GM23248 (cell line): ENCODE data around the gene C19orf67. TPM values are rescaled to one million over a fixed set of nuclear protein-coding genes. Genes with fewer than 3 reads are reported as not detected.

Source experiments
- DNase-seq: peaks from one replicate; pipeline ENCODE4 v3.0.0-alpha.2; 2015
- H2AFZ ChIP-seq: fragments of 200-600 bp; sonication (generic); 2 replicates; pipeline ENCODE4 v1.6.1; 2016; ENCODE audit warnings: antibody characterized with exemption
- H3F3A ChIP-seq: fragments of 200-600 bp; sonication (generic); 2 replicates; pipeline ENCODE4 v1.6.1; 2016; ENCODE audit warnings: mild to moderate bottlenecking, antibody characterized with exemption, mixed run types; ENCODE audit not compliant: insufficient read depth
- H3K27ac ChIP-seq: fragments of 200-600 bp; sonication (generic); 2 replicates; pipeline ENCODE4 v1.5.1; 2016; ENCODE audit warnings: mild to moderate bottlenecking
- H3K27me3 ChIP-seq: fragments of 200-600 bp; sonication (generic); replicated peaks from 2 replicates; pipeline ENCODE4 v1.6.1; 2016; ENCODE audit warnings: mild to moderate bottlenecking; ENCODE audit not compliant: insufficient read depth
- H3K36me3 ChIP-seq: fragments of 200-600 bp; sonication (generic); 2 replicates; pipeline ENCODE4 v1.6.1; 2016; ENCODE audit warnings: low read depth, mild to moderate bottlenecking
- H3K4me1 ChIP-seq: fragments of 200-600 bp; sonication (generic); 2 replicates; pipeline ENCODE4 v1.6.1; 2016; ENCODE audit warnings: mild to moderate bottlenecking; ENCODE audit not compliant: insufficient read depth
- H3K4me2 ChIP-seq: fragments of 200-600 bp; sonication (generic); one replicate; pipeline ENCODE4 v1.6.1; 2016; ENCODE audit warnings: mild to moderate bottlenecking; ENCODE audit not compliant: unreplicated experiment
- H3K4me3 ChIP-seq: fragments of 200-600 bp; sonication (generic); 2 replicates; pipeline ENCODE4 v1.5.1; 2016; ENCODE audit warnings: mild to moderate bottlenecking
- H3K79me2 ChIP-seq: fragments of 200-600 bp; sonication (generic); 2 replicates; pipeline ENCODE4 v1.6.1; 2016; ENCODE audit warnings: mild to moderate bottlenecking; ENCODE audit not compliant: insufficient read depth
- H3K9ac ChIP-seq: fragments of 200-600 bp; sonication (generic); 2 replicates; pipeline ENCODE4 v1.6.1; 2016; ENCODE audit warnings: mild to moderate bottlenecking
- H3K9me2 ChIP-seq: fragments of 200-600 bp; sonication (generic); 2 replicates; pipeline ENCODE4 v1.6.1; 2016; ENCODE audit warnings: mixed run types, mild to moderate bottlenecking, moderate library complexity; ENCODE audit not compliant: insufficient read depth
- H3K9me3 ChIP-seq: fragments of 200-600 bp; sonication (generic); one replicate; pipeline ENCODE4 v1.6.1; 2017; ENCODE audit warnings: low read depth
- H4K20me1 ChIP-seq: fragments of 200-600 bp; sonication (generic); 2 replicates; pipeline ENCODE4 v1.6.0; 2016; ENCODE audit not compliant: insufficient read depth
- EZH2 ChIP-seq: fragments of 200-600 bp; sonication (generic); IDR thresholded peaks from 2 replicates; pipeline ENCODE4 v1.6.1; 2018; ENCODE audit warnings: antibody characterized with exemption, mild to moderate bottlenecking; ENCODE audit not compliant: insufficient read depth, poor library complexity, severe bottlenecking
- EZH2phosphoT487 ChIP-seq: fragments of 200-600 bp; sonication (generic); IDR thresholded peaks from 2 replicates; pipeline ENCODE4 v1.6.1; 2018; ENCODE audit warnings: antibody characterized with exemption, moderate library complexity, mild to moderate bottlenecking, low read depth; ENCODE audit not compliant: insufficient read depth
- WGBS, 2 experiments: methylation state at CpG; one replicate each; pipeline ENCODE4 v1.1.6; 2015 to 2017; ENCODE audit warnings: low lambda C conversion rate in 2 of 2, low coverage in 1 of 2; ENCODE audit errors: missing lambda C conversion rate in 2 of 2; 5-methylcytosine and 5-hydroxymethylcytosine counted together
- in situ Hi-C: fragments of 300-500 bp; cut with MboI; formaldehyde crosslinking; loops from 2 replicates; pipeline ENCODE4 v1.15.0; 2020
- polyA plus RNA-seq: library from polyadenylated mRNA; unstranded; fragments of >200 nt; fragmentation: Nextera tagmentation; extraction: Ambion mirVana; gene quantifications from 2 replicates; pipeline ENCODE4 v1.2.1, GENCODE V29; 2016
- total RNA-seq: library from RNA; depleted of rRNA; stranded (reverse); fragments of >200 nt; shearing (Covaris generic); gene quantifications from 2 replicates; pipeline ENCODE4 v1.2.3, GENCODE V29; 2014

C19orf67 gene
- total and polyA plus RNA-seq, 2 experiments from 2014 or later: not detected

DNA sequence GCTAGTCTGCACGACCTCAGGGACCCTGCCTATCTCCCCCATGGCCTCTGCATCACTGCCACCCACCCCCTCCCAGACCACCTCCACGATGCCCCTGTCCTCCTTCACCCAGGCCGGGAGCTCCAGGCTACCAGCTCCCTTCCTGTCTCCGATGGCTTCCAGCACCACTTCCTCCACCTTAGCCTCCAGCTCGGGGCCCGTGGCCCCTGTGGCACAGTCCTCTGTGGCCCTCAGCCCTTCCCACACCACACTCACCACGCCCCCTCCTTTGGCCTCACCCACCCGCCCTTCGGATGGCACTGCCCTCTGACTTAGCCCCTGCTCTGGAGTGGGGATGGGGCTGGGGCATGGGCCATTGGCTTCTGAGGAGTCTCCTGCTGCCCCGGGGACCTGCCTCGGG is 30.9 kb downstream of the C19orf67 start:
- DNase-seq: no peak

DNA sequence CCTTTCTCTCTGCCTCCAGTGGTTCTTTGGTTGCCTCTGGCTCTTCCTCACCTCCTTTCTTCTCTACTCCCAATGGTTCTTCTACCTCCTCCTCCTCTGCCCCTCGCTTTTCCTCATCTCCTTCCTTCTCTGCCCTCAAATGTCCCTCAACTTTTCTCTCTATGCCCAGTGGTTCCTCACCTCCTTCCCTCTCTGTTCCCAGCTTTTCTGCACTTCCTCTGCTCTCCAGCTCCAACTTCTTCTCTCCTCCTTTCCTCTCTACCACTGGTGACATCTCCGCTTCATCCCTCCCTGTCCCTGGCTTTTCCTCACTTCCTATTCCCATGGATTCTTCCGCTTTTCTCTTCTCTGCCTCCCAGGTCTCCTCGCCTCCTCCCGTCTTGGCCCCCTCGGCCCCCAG is 31.5 kb downstream of the C19orf67 start:
- in situ Hi-C loops: no loop called here
- Histone ChIP-seq H3K9me3 (no peaks in the 10 kb centered on the region), H3K4me3 (no peak overlapping the region), H3K79me2 (no peaks in the 10 kb centered on the region), H3K36me3 (no peaks in the 10 kb centered on the region), H3K4me2 (no peak overlapping the region), H3K9me2 (no peaks in the 10 kb centered on the region), H2AFZ (no peak overlapping the region), H3K9ac (no peak overlapping the region), H3K4me1 (no peaks in the 10 kb centered on the region), H3F3A (no peaks in the 10 kb centered on the region), H3K27ac (no peak overlapping the region), H4K20me1 (no peaks in the 10 kb centered on the region), H3K27me3 (peaks cover 11% of the 10 kb centered on the region; the same call in 1 of the 2 replicates)
- TF ChIP-seq EZH2 (no peak), EZH2phosphoT487 (no peak)
- 97 to 98% methylated on average over 5 to 6 of the region's 6 CpGs for WGBS, 2 experiments
- no peak for DNase-seq

More for the DNA sequence above, 30.9 kb downstream of the C19orf67 start:
- H3K4me2 ChIP-seq: no peak overlapping the region
- peaks cover 12% of the 10 kb centered on the region; the same call in 1 of the 2 replicates for H3K27me3 ChIP-seq
- H3K27ac ChIP-seq: no peak overlapping the region
- no peak overlapping the region for H2AFZ ChIP-seq
- H3K9me2 ChIP-seq: no peaks in the 10 kb centered on the region
- H3K36me3 ChIP-seq: no peaks in the 10 kb centered on the region
- H3K9me3 ChIP-seq: no peaks in the 10 kb centered on the region
- H3F3A ChIP-seq: no peaks in the 10 kb centered on the region
- H3K79me2 ChIP-seq: no peaks in the 10 kb centered on the region
- no peak overlapping the region for H3K4me3 ChIP-seq
- in situ Hi-C loops: no loop called here
- no peak overlapping the region for H3K9ac ChIP-seq
- TF ChIP-seq EZH2 (no peak), EZH2phosphoT487 (no peak)
- no peaks in the 10 kb centered on the region for H4K20me1 ChIP-seq
- 78 to 85% methylated on average over 6 to 11 of the region's 11 CpGs for WGBS, 2 experiments
- no peaks in the 10 kb centered on the region for H3K4me1 ChIP-seq

DNA sequence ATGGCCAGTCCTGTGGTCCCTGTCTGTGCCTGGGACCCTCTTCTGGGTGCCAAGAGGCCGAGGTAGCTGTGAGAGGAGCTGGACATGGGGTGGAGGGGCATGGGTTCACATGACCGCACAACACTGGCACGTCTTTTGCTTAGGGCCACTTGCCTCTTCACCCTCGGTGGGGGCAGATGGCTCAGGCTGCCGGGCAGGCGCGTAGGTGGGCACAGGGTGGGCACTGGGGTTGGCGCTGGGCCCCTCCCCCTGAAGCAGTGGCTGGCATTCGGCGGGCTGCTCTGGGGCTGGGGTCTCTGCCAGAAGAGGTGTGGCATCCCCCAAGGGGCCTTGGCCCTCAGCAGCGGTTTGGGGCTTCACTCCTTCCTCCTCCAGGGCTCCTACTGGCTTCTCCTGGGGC is 32.1 kb downstream of the C19orf67 start:
- in situ Hi-C loops: no loop called here
- H3K9me3 ChIP-seq: no peaks in the 10 kb centered on the region
- H3K9ac ChIP-seq: no peak overlapping the region
- no peak overlapping the region for H3K4me3 ChIP-seq
- H2AFZ ChIP-seq: no peak overlapping the region
- H3K4me2 ChIP-seq: no peak overlapping the region
- TF ChIP-seq EZH2 (no peak), EZH2phosphoT487 (no peak)
- no peaks in the 10 kb centered on the region for H3F3A ChIP-seq
- no peaks in the 10 kb centered on the region for H3K36me3 ChIP-seq
- WGBS, 2 experiments: 87 to 97% methylated on average over 8 to 11 of the region's 11 CpGs
- H3K27me3 ChIP-seq: peaks cover 5% of the 10 kb centered on the region; the same call in 1 of the 2 replicates
- no peaks in the 10 kb centered on the region for H3K9me2 ChIP-seq
- H3K27ac ChIP-seq: no peak overlapping the region
- no peaks in the 10 kb centered on the region for H3K4me1 ChIP-seq
- DNase-seq: no peak
- H4K20me1 ChIP-seq: no peaks in the 10 kb centered on the region
- no peaks in the 10 kb centered on the region for H3K79me2 ChIP-seq

DNA sequence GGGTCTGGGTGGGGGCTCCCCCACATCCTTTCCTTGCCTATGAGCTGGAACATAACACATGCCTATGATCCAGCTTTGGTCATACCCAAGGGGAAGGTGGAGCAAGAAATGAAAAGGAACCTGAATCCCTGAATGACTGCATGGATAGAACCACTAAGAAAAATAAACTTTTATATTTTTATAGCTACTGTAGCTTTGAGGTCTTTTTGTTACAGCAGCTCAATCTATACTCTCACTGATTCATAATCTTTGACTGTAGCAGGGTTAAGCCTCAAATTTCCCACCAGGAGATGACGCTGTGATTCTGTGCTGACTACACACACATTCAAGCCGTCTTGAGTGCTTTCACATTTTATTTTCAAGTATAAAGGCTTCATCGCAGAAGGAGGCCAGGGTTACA is 32.6 kb downstream of the C19orf67 start:
- Histone ChIP-seq H3K36me3 (no peaks in the 10 kb centered on the region), H3K27ac (no peak overlapping the region), H3K4me1 (no peaks in the 10 kb centered on the region), H3F3A (no peaks in the 10 kb centered on the region), H3K27me3 (0 out of 2 replicates have a peak, but pooled peaks cover under 1% of the 10 kb centered on the region), H3K9me3 (no peaks in the 10 kb centered on the region), H3K4me2 (no peak overlapping the region), H4K20me1 (no peaks in the 10 kb centered on the region), H2AFZ (no peak overlapping the region), H3K9ac (no peak overlapping the region), H3K9me2 (no peaks in the 10 kb centered on the region), H3K4me3 (no peak overlapping the region), H3K79me2 (no peaks in the 10 kb centered on the region)
- no peak for DNase-seq
- 90 to 94% methylated on average over 3 of the region's 3 CpGs for WGBS, 2 experiments
- TF ChIP-seq EZH2phosphoT487: no peak
- no peak for TF ChIP-seq EZH2
- in situ Hi-C loops: no loop called here

DNA sequence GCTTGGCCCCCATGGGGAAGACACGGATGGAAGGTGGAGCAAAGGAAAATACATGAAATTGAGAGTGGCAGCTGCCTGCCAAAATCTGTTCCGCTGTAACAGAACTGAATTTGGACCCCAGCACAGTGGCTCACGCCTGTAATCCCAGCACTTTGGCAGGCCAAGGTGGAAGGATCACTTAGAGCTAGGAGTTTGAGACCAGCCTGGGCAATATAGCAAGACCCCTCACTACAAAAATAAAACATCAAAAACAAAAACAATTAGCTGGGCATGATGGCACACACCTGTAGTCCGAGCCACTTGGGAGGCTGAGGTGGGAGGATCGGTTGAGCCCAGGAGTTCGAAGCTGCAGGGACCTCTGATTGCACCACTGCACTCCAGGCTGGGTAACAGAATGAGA is 33.1 kb downstream of the C19orf67 start:
- Histone ChIP-seq H4K20me1 (no peaks in the 10 kb centered on the region), H3K9me2 (no peaks in the 10 kb centered on the region), H3K9me3 (no peaks in the 10 kb centered on the region), H3K36me3 (no peaks in the 10 kb centered on the region), H2AFZ (no peak overlapping the region), H3K4me1 (no peaks in the 10 kb centered on the region), H3K27me3 (no peaks in the 10 kb centered on the region), H3K79me2 (no peaks in the 10 kb centered on the region), H3K4me2 (no peak overlapping the region), H3K9ac (no peak overlapping the region), H3F3A (no peaks in the 10 kb centered on the region), H3K27ac (no peak overlapping the region), H3K4me3 (no peak overlapping the region)
- TF ChIP-seq EZH2phosphoT487 (no peak), EZH2 (no peak)
- DNase-seq: no peak
- 71 to 74% methylated on average over 6 of the region's 6 CpGs for WGBS, 2 experiments
- in situ Hi-C loops: no loop called here
